Adrenal gland (tissue), 12 donors: ENCODE results near the gene P2RY2. TPM values are rescaled to one million over a fixed set of nuclear protein-coding genes. Genes with fewer than 3 reads are reported as not detected.
A peak's percentile ranks its signal among the peaks of the same experiment; 100 is the strongest.
"Not testable (repeated sequence)": the region's sequence is repeated elsewhere in the genome, so short reads cannot be mapped to it uniquely, and the experiment has no call there.

ENCODE experiments used
- DNase-seq, 7 donors: peaks; one replicate each; pipeline ENCODE4 v3.0.0-alpha.2; 2019 to 2020
- H3K27ac ChIP-seq, 5 donors: fragments of 200-600 bp; sonication (generic) in 4 of 5; 1 replicate in 3 of 5; 2 replicates in 2 of 5; pipeline versions ENCODE4 v1.5.1 to v1.8.0; 2016 to 2020; ENCODE audit warnings: mild to moderate bottlenecking in 1 of 5
- H3K27me3 ChIP-seq: fragments of 200-600 bp; 2 replicates; pipeline ENCODE4 v1.8.0; 2021
- H3K36me3 ChIP-seq, 2 donors: fragments of 200-600 bp; replicated peaks in 1 of 2; 1 replicate in 1 of 2; 2 replicates in 1 of 2; pipeline versions ENCODE4 v1.5.1 to v1.8.0; 2018 to 2022
- H3K4me1 ChIP-seq, 2 donors: fragments of 200-600 bp; replicated peaks in 1 of 2; 1 replicate in 1 of 2; 2 replicates in 1 of 2; pipeline versions ENCODE4 v1.5.1 to v1.8.0; 2018 to 2021
- H3K4me3 ChIP-seq, 4 donors: fragments of 200-600 bp; sonication (generic) in 3 of 4; one replicate each; pipeline ENCODE4 v1.5.1; 2016 to 2018
- H3K9me3 ChIP-seq, 3 donors: fragments of 200-600 bp; sonication (generic) in 1 of 3; replicated peaks in 1 of 3; 1 replicate in 2 of 3; 2 replicates in 1 of 3; pipeline versions ENCODE4 v1.5.1 to v1.8.0; 2016 to 2021
- CTCF ChIP-seq, 6 experiments: fragments of 450-650 bp in 4 of 6; fragments of 200-600 bp in 2 of 6; sonication (generic) in 1 of 6; IDR thresholded peaks; 1 replicate in 5 of 6; 2 replicates in 1 of 6; pipeline versions ENCODE4 v1.5.1 to v1.8.0; 2016 to 2021; ENCODE audit warnings: antibody characterized with exemption in 6 of 6, mild to moderate bottlenecking in 2 of 6, moderate library complexity in 1 of 6
- POLR2A ChIP-seq, 2 donors: fragments of 450-650 bp; IDR thresholded peaks; one replicate each; pipeline ENCODE4 v1.6.1; 2017; ENCODE audit warnings: antibody characterized with exemption in 2 of 2, mild to moderate bottlenecking in 2 of 2, moderate library complexity in 1 of 2
- WGBS, 4 donors: extraction: QIAGEN DNeasy Blood & Tissue Kit in 2 of 4; methylation state at CpG; one replicate each; pipeline versions ENCODE4 v1.1.5 to v1.1.7; 2013 to 2017; 5-methylcytosine and 5-hydroxymethylcytosine counted together
- intact Hi-C, 2 donors: fragments of 100-400 bp; cut with DNase I; formaldehyde crosslinking; loops; one replicate each; pipeline versions ENCODE4 v1.14.1 to v1.15.0; 2022 to 2023
- polyA plus RNA-seq, 3 donors: library from polyadenylated mRNA; stranded (reverse); fragments of 200-250 nt in 2 of 3; fragments of 350-450 nt in 1 of 3; fragmentation: Illumina TruSeq in 1 of 3; extraction: RNeasy Lipid Tissue Mini Kit (QIAGEN cat#74804) in 1 of 3; gene quantifications; one replicate each; pipeline ENCODE4 v1.2.3, GENCODE V29; 2013 to 2014
- total RNA-seq, 9 donors: library from RNA; depleted of rRNA in 4 of 9; stranded (reverse); fragments of >200 nt in 4 of 9; fragments of 120-200 nt in 1 of 9; fragmentation: NEBNext Ultra II Directional in 1 of 9; extraction: Animal tissue kit (Norgen Biotek cat#: 25700) in 1 of 9; gene quantifications; one replicate each; pipeline versions ENCODE4 v1.1.0 to v1.2.4, GENCODE V29; 2013 to 2023
- donor health status: healthy with polysubstance abuse.
- donor health status: Bipolar disorder and iron deficiency.
- donor health status: DM: yes; HTN: yes; CAD: no.
- donor health status: DM: no; HTN: no; CAD: no.
- donor health status: DM: no; HTN: no; CAD: no.
- donor health status: DM: yes; HTN: yes; CAD: no.

Gene P2RY2
- total and polyA plus RNA-seq, 12 donors = 1.3 to 51.6 (median 7.6) TPM

GRCh38 chr11:73270016-73270854 lies 52.2 kb downstream of the P2RY2 start:
- intact Hi-C loops = no loop called here
- no peaks in the 10 kb centered on the region for H3K27me3 ChIP-seq
- DNase-seq = peak in 3 of 7 donors; percentile 10 to 37 (median 20)
- H3K36me3 ChIP-seq = no peaks in the 10 kb centered on the region
- H3K27ac ChIP-seq = no peak overlapping the region
- no peaks in the 10 kb centered on the region for H3K4me1 ChIP-seq
- WGBS, 4 donors = 86 to 100% (median 93%) methylated on average over 2 to 7 of the region's 7 CpGs
- TF ChIP-seq CTCF (IDR thresholded peaks at IDR 0.05) (no peak), POLR2A (IDR thresholded peaks at IDR 0.05) (no peak)
- H3K4me3 ChIP-seq = no peak overlapping the region
- H3K9me3 ChIP-seq = no peaks in the 10 kb centered on the region

DNA sequence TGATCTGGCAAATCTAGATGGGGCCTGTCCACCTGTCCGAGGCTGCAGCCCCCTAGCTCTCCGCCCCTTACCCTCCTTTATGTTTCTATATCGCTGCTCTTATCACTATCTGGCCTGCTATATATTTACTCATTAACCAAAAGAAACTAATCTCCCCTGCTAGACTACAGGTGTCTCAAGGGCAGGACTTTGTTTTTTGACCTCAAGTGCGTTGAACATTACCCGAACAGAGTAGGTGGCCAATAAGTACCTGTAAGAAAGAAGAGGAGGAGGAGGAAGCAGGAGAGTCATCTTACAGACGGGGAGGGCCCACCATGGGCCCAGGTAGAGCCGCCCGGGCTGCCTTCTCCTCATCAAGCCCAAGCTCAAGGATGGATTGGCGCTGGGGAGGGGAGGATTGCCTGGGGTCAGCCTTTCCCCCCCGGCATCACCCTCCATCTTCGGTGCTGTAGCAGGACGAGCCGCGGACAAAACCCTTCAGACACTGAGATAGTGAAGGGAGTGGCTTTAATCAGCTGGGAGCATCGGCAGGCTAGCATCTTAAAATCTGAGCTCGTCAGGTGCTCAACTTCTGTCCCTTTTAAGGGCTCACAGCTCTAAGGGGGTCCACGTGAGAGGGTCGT lies 52.9 kb downstream of the P2RY2 start:
- peak in 3 of 7 donors; percentile 12 to 41 (median 18) for DNase-seq
- Histone ChIP-seq H3K9me3 (no peaks in the 10 kb centered on the region), H3K27ac (no peak overlapping the region), H3K36me3 (no peaks in the 10 kb centered on the region), H3K27me3 (no peaks in the 10 kb centered on the region), H3K4me1 (no peaks in the 10 kb centered on the region), H3K4me3 (no peak overlapping the region)
- 87 to 92% (median 90%) methylated on average over 18 of the region's 18 CpGs for WGBS, 4 donors
- intact Hi-C loops = no loop called here
- TF ChIP-seq CTCF (IDR thresholded peaks at IDR 0.05) (no peak), POLR2A (IDR thresholded peaks at IDR 0.05) (no peak)

DNA sequence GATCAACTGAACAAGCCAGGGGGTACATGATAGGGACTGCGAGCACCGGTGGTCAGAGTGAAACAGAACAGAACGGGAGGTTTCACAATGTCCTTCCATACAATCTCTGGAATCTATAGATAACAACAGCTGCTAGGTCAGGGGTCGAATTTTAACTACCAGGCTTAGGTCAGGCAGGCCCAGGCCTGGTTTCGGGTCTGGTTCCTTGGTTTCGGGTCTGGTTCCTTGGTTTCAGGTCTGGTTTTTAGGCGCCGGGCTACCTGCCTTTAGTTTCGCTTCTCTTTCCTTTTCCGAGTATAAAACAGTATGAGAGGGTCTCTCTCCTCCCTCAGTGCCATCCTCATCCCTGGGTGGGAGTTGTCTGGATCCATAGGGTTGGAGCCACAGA lies 53.4 kb downstream of the P2RY2 start:
- H3K36me3 ChIP-seq, H3K9me3 ChIP-seq, H3K4me3 ChIP-seq, H3K4me1 ChIP-seq, H3K27me3 ChIP-seq, intact Hi-C loops: not testable (repeated sequence)
- peak overlapping the region in 2 of 5 donors; percentile 17 to 49 for H3K27ac ChIP-seq
- WGBS, 4 donors = 75 to 83% (median 79%) methylated on average over 10 of the region's 10 CpGs
- DNase-seq = peak in 1 of 7 donors; percentile 7

DNA sequence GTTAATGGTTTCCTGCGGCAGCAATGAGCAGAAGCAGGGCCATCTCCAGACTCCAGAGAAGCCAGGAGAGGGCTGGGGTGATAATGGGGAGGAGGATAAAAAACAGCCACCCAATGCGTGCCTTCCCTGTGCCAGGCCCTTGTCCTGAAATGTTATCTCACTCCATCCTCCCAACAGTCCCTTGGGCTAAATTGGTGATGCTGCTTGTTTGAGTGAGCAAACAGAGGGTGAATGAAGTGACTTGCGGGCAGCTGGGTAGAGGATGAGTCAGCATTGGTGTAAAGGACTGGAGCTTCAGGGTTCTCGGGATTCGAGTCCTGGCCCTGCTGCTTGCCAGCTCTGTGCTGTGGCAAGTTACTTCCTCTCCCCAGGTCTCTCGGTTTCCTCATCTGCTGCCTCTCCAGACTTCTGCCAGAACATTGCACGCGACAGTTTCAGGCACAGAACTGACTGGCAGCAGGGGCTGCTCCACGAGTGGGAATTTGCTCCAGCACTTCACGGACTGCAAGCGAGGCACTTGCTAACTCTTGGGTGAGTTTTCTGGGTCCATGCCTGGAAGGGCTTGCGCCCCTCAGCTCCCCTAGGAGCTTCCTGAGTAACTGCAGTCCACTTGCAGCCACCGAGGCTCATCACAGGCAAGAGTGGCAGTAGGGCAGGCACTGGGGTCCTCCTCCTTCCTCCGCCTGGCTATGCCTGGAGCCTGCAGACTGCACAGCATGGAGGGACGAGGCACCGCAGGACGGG lies 54.0 kb downstream of the P2RY2 start, which contains the start of gene P2RY6:
Gene P2RY6 (plus strand): TSS at position 403 of the 744 bp plus-strand sequence. CDS start 24,181 bp downstream, outside the sequence.
- Histone ChIP-seq H3K27ac (peak within 1 kb of the TSS in 3 of 5 donors; percentile 17 to 76 (median 49)), H3K36me3 (no peaks in the 10 kb centered on the region), H3K4me3 (peak within 1 kb of the TSS in 1 of 4 donors; percentile 26), H3K9me3 (no peaks in the 10 kb centered on the region), H3K27me3 (no peaks in the 10 kb centered on the region), H3K4me1 (no peaks in the 10 kb centered on the region)
- peak; percentile 25 to 74 (median 57) for DNase-seq
- TF ChIP-seq POLR2A (IDR thresholded peaks at IDR 0.05) (peak in 1 of 2 donors; percentile 33), CTCF (IDR thresholded peaks at IDR 0.05) (no peak)
- 71 to 79% (median 76%) methylated on average over 10 to 17 of the region's 17 CpGs for WGBS, 4 donors
- intact Hi-C loops = no loop called here
